DMS153 treated with DMSO at 0.1 percent for 48 hours (cell line): ENCODE results near the gene PSME2.

ENCODE experiments used
- DNase-seq: peaks from one replicate; lab custom pipeline; 2025; ENCODE audit not compliant: unreplicated experiment; lab: John Stamatoyannopoulos, UW

PSME2 gene

DNA sequence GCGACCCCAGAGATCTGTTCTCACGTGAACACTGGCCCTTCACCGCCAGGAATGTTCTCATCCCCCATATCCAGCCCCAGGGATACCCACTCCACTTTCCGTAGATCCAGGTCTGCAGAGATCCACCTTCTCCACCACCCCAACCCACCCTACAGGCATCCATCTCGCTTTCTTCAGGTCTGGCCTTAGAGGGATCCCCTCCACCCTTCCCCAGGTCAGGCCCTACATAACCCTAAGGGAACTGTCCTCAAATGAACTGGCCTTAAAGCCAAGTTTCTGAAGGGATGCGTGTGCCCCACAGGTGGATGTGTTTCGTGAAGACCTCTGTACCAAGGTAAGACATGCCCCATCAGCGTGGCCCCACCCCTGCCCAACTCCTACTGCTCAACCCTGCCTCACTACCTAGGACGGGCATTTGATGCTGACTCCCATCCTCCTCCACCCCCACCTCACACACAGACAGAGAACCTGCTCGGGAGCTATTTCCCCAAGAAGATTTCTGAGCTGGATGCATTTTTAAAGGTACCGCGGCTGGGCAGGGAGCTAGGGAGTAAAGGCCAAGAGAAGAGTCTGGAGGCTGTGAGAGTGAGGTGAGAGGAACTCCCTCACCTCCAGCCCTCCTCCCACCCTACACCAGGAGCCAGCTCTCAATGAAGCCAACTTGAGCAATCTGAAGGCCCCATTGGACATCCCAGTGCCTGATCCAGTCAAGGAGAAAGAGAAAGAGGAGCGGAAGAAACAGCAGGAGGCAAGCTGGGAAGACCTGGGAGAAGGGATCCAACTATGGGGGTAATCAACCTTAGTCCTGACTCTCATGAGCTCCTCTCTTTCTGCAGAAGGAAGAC, 9.5 kb downstream of the PSME2 start:
- DNase-seq: no peak

- DNase-seq: peak; percentile 92
Measured at GRCh38 chr14:24135834-24136683, 10.4 kb downstream of the PSME2 start, which contains the start of gene PSME1. PSME1 (plus strand) TSS chr14:24136194; CDS start chr14:24136263, 69 bp downstream.

DNA sequence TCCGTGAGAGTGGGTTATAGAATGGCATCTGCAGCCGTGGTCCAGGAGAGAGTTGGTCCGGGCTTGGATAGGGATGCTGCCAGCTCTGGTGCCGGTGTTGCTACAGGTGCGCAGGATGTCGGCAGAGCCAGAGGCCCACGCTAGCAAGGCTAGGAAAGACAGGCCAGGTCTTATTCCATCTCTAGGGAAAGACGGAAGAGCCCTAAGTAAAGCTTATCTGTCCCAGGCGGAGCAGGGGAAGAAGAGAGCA, 10.9 kb downstream of the PSME2 start:
- DNase-seq: no peak

- DNase-seq: no peak
Measured at GRCh38 chr14:24133735-24134134, 12.7 kb downstream of the PSME2 start.

DNA sequence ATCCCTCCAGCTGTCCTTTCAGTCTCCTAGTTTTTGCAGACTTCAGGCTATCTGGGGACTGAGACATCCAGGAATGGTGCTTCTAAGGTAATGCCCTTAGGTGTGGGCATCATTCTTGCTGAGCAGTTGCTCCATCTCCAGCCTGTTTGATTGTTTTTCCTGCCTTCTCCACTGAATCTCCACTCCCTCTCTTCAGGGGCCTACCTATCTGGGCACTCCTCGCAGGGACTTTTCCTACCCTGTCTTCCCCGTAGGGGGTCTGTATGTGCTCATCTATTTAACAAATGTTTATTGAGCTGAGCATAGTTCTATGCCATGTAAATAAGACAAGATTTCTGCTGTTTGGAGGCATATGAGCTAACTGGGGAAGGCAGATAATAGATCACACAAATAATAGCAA, 13.4 kb downstream of the PSME2 start:
- no peak for DNase-seq

DNA sequence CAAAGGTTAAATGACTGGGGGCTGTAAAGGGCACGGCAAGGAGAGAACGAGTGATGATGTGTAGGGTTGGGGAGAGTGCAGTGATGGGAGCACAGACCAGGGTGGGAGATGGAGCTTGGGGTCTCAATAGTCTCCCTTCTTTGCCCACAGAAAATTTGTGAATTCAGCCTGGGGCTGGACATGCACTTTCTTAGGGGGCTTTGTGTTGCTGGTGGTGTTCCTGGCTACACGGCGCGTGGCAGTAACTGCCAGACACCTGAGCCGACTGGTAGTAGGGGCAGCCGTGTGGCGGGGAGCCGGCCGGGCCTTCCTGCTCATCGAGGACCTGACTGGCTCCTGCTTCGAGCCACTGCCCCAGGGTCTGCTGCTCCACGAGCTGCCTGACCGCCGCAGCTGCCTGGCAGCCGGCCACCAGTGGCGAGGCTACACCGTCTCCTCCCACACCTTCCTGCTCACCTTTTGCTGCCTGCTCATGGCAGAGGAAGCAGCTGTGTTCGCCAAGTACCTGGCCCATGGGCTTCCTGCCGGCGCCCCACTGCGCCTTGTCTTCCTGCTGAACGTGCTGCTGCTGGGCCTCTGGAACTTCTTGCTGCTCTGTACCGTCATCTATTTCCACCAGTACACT, 14.2 kb downstream of the PSME2 start:
- peak; percentile 62 for DNase-seq

DNA sequence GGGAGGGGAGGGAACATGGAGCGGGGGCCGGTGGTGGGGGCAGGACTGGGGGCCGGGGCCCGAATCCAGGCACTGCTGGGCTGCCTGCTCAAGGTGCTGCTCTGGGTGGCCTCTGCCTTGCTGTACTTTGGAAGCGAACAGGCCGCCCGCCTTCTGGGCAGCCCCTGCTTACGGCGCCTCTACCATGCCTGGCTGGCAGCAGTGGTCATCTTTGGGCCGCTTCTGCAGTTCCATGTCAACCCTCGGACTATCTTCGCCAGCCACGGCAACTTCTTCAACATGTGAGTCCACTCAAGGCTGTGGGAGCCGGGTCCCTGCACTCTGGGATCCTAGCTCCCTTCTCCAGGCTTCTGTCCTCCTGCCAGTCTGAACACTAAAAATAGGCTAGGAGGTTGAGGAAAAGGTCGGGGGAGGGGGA, 14.9 kb downstream of the PSME2 start:
- DNase-seq: no peak

GRCh38 chr14:24130717-24131548, 15.5 kb downstream of the PSME2 start:
- no peak for DNase-seq

DNA sequence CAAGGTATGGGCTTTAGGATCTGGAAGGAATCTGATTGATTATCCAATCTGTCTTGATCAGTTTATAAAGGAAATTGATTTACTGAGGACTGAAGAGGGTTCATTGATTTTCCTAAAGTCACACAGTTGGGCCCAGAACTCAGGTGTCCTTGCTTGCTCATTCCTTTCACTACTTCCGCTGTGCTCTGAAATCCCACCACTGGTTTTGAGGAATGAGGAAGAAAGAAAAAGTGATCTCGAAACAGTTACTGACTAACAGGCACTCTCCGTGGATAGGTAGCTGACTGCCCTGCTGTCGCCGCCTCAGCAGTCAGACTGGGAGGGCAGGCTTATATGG, 16.1 kb downstream of the PSME2 start, which contains the start of gene FITM1:
Gene FITM1, plus strand, starts transcription at position 280 of the 337 bp plus-strand sequence. CDS start 905 bp downstream, outside the sequence.
- DNase-seq: no peak

DNA sequence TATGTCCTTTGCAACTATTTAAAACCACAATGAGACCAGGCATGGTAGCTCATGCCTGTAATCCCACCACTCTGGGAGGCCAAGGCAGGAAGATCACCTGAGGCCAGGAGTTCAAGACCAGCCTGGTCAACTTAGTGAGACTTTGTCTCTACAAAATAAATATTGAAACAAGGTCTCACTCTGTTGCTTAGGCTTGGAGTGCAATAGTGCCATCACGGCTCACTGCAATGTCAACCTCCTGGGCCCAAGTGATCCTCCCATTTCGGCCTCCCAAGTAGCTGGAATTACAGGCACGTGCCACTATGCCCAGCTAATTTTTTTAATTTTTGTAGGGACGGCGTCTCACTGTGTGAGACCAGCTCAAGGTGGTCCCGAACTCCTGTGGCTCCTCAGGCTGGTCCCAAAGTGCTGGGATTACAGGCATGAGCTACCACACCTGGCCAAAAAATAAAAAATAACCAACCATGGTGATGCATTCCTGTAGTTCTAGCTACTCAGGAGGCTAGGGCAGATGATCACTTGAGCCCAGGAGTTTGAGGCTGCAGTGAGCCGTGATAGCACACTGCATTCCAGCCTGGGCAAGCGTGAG, 16.9 kb downstream of the PSME2 start:
- no peak for DNase-seq

DNA sequence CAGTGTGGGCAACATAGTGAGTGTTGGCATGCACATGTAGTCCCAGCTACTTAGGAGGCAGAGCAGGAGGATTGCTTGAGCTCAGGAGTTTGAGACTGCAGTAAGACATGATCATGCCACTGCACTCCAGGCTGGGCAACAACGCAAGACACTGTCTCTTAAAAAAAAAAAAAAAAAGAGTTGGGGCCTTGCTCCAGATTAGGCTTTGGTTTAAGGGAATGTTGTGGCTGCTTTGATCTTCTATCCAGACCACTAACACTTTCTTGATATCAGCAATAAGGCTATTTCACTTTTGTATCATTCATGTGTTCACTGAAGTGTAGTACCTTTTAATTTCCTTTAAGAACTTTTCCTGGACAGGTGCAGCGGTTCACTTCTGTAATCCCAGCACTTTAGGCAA, 18.7 kb downstream of the PSME2 start:
- no peak for DNase-seq

- DNase-seq: no peak
Measured at GRCh38 chr14:24126939-24127338, 19.5 kb downstream of the PSME2 start.

DNA sequence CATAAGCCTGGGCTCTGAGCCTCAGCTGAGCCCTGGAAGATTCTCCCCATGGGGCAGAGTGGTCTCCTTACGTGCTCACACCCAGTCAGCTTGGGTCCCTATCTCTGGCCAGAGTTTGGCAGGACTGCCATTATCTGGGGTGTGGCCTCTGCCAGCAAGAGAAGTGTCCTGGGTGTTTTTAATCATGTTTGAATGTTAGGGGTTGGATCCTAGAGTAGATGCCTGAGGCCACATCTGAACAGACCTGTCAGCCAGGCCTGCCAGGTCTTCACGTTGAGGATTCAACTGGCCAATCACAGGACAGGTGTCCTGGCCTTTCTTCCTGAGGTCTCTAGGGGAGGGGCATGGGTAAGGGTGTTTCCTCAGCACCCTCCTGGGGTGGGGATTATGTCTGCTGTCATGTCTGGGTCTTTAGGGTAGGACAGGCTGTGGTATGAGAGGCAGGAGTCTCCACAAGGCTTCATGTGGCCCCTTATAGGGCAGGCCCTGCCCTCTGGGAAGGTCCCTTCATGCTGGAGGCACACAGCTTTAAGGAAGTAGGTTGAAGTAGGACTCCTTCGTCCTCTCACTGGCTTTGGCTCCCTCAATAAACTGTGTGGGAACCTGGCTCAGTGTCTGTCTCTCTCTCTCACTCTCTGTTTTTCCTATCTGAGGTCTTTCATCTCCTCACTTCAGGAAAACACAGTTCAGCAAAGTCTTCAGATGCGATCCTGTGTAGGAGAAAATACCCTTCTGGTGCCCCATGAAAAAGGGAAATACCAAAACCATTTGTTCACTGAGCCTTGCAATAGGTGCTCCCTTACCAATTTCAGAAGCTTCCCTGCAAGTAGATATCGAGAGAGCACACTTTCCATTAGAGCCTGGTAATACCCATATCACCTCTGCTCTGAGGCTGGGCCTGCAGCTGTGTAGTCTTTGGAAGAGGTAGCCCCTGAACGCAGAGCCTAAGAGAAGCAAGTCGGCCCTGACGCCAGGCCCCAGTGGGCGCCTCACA, 22.7 kb downstream of the PSME2 start:
- no peak for DNase-seq

- DNase-seq: no peak
Measured at GRCh38 chr14:24122898-24123297, 23.5 kb downstream of the PSME2 start.

GRCh38 chr14:24122416-24122815, 24.0 kb downstream of the PSME2 start:
- no peak for DNase-seq

GRCh38 chr14:24121210-24121609, 25.2 kb downstream of the PSME2 start:
- no peak for DNase-seq

GRCh38 chr14:24119691-24120090, 26.7 kb downstream of the PSME2 start:
- DNase-seq: no peak

GRCh38 chr14:24117179-24117578, 29.2 kb downstream of the PSME2 start:
- no peak for DNase-seq

DNA sequence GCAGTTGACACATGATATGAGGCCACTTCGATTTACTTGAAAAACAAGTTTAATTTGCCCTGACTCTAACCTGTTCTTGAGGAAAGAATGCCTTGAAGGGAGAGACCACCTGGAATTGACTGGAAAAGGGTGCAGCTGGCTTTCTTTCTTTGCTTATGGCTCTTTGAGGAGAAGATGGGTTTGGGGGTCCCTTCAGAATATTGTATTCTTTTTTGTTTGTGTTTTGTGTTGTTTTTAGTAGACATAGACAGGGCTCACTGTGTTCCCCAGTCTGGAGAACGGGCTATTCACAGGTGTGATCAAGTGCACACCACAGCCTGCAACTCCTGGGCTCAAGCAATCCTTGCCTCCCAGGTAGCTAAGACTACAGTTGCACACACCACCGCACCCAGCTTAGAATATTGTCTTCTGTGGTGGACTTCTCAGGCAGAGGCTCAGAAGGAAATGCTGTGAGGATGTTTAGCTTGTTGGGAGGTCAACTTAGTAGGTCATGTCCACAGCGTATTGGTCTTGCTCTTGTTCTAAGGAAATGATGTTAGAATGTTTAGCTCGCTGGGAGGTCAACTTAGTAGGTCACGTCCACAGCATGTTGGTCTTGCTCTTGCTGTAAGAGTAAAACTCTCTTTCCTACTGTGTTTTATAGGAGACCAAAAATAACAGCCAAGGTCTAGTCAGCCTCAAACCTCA, 30.1 kb downstream of the PSME2 start:
- no peak for DNase-seq
